ENCODE measurements around the gene GLT1D1.

DNA sequence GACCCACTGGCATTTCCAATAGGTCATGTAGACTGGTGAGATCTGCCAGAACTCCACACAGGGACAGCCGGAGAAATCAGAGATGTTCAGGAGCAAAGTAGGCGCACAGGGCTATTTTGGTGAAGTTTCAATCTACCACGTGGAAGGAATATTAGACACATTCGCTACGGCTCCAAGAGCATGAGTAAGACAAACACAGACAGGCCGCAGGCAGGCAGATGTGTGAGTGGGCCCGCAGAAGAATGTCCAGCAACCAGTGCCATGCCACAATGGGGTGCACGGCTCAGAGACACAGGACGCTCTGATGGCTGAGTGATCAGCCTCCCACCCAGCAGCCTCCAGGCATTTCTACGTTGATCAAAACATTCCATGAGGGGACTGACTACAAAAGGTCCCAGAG lies 39.9 kb upstream of the GLT1D1 start:
- TF ChIP-seq POLR2A (IDR thresholded peaks at IDR 0.05; ENCODE audit: low read length) (no peak), GATA1 (IDR thresholded peaks at IDR 0.05; ENCODE audit: low read depth, low read length) (no peak)

Data from erythroblast (primary cell).